Midbrain (tissue), 1 donor: Measurements from ENCODE around the gene PARK7.
A peak's percentile ranks its signal among the peaks of the same experiment; 100 is the strongest.

ENCODE experiments used
- DNase-seq: peaks from one replicate; lab custom pipeline; 2025; lab: John Stamatoyannopoulos, UW

The PARK7 gene

DNA sequence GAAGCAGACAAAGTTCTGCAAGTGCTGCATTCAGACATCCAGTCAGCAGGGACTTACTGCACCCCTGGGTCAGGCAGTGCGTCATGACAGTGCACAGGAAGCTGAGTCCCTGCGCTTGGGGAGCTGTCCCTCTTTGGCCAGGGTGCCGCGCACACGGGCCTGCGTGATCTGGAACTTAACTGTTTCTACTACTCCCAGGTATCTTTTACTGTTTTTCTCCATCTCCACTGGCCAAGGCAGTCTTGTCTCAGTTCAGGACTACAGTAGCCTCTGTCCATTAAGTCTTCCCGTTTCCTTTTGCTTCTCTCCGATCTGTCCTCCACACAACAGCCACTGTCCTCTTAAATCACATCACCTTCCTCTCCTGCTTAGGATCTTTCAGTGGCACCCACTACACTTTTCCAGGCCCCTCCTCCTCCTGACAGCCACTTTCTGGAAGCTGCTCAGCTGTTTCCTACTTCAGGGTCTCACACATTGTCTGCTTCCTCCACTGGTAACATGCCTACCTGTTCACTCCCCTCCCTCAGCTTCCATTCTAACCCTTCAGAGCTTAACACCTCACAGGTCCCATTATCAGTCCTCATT is 48.7 kb downstream of the PARK7 start:
- DNase-seq, result no peak

DNA sequence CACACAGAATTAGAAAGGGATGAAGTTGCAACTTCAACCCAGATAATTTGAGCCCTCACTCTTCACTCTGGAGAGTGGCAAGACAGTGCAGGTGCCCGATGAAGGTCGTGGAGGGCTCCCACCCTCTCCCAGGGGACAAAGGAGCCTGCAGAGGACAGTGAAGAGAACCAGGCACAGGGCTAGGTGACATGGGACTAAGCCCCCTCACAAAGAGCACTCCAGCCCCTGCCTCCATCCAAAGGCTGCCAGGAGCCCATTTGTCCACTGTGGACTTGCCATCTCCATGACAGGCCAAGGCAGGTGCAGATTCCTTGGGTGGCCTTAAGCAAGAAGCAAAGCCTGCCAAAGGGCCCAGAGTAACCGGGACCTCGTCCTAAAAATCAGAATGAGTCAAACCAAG is 49.5 kb downstream of the PARK7 start:
- no peak for DNase-seq

GRCh38 chr1:8011923-8012858 is 50.7 kb downstream of the PARK7 start:
- DNase-seq, result no peak

- DNase-seq, result no peak
These were observed 51.4 kb downstream of the PARK7 start for GRCh38 chr1:8012955-8013354.

DNA sequence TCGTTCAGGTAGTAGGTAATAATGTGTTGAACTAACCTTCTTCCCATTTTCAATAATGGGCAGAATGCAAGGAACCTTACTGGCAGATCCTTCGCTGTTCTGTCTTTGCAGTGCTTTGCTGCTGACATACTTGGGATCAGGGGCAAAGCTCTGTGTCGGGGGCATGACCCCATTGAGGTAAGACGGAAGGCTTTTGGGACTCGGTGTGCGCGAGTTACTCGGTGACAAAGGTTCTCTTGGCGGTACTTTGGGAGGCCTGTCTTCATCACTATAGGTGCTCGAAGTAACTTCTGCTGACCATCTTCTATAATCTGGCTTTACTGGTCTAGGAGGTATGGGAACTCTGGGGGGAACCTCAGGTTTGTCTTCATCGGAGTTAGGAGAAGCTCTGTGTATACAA is 51.9 kb downstream of the PARK7 start:
- no peak for DNase-seq

DNA sequence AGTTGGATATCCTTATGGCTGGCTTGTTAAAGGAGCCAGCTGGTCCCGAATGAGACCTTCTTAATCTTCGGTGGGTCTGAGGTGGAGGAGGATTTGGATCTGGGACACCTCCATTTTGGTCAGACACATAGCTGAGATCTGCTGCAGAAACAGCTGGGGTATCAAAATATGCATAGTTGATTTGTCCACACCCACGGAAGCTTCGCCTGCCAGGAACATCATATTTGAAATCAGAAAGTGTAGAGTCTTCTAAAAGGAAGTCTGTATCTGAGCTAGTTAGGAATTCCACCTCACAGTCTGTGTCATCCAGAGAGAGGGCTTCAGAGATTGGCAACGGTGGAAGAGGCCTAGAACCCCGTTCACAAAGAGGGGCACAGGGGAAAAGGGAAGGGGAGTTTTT is 52.3 kb downstream of the PARK7 start:
- DNase-seq, result no peak

GRCh38 chr1:8014381-8014988 is 53.0 kb downstream of the PARK7 start:
- DNase-seq, result no peak

DNA sequence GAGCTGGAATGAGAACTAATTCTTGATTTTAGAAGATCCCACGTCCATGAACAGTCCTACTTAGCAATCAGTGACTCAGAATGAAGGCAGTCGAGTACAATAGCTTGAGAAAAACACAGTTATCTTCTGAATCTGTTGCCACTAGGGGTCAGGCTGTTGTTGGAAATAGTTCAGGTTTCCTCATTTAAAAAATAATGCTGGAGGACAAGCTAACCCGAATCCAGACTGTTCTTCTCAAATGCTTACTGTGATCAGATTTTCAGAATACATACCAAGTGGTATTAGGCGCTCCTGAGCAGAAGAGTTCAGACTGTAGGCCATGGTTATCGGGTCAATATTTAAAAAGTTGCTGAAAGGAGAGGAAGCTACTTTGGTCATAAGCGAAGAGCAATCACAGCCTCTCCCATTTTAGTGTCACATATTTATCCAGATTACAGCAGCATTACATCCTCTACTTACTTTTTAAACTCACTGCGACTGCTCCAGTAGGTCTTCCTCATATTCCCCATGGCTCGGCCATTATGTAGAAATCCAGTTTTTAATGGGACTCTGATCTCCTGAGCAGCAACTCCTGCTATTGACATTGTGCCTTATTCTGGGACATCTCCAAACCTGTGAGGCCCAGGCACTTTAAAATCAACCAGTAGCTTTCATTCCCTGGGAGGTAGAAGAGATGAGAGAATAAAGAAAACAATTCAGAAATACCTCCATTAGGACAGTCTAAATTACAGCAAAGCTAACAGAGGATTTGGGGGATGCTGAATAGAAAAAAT is 53.7 kb downstream of the PARK7 start:
- peak; percentile 87 for DNase-seq

- DNase-seq, result peak; percentile 48
These were observed 54.3 kb downstream of the PARK7 start for GRCh38 chr1:8015809-8016165.

GRCh38 chr1:8016210-8016894 is 54.8 kb downstream of the PARK7 start:
- DNase-seq, result no peak

DNA sequence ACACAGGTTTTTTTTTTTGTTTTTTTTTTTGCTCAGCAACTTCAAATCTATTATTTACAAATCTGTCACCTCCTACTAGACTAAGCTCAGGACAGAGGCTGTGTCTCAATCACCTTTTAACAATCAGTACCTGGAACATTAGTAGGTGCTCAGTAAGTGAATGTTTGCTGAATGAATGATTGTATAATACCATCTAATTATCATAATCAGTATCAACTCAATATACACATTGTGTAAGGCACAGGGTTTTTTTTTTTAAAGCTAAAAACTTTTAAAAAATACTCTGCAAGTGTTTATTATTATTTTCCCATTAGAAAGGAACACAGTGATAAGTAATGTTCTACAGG is 55.4 kb downstream of the PARK7 start:
- DNase-seq, result no peak

DNA sequence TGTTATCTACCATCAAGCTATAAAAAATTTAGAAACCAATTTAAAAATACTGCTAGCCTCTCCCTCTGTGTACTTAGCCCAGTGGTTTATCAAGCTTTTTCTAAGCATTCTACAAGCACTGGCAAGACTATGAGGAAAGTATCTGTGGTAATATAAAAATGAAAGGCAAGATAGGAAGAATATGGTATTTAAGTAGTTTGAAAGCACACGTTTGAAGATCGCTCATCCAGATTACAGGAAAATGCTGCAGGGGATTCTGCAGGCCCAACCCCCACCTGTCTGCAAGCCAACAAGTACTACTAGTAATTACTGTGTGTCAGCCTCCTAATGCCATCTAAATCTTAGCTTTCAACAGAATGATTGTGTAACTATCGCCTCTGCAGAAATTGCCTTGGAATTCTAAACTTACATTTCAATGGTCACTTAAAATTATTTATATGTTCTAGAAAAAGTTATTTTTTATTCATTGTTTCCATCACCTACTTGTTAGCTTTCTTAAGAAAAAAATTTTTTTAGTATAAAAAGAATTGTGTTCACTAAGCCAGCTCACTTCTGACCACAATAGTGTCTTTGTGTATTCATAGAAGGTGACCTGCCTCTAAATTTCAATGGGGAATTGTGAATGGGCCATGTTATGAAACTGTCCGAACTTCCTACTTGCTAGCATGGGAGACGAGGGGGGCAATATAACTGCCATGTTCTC is 56.1 kb downstream of the PARK7 start:
- peak; percentile 62 for DNase-seq

DNA sequence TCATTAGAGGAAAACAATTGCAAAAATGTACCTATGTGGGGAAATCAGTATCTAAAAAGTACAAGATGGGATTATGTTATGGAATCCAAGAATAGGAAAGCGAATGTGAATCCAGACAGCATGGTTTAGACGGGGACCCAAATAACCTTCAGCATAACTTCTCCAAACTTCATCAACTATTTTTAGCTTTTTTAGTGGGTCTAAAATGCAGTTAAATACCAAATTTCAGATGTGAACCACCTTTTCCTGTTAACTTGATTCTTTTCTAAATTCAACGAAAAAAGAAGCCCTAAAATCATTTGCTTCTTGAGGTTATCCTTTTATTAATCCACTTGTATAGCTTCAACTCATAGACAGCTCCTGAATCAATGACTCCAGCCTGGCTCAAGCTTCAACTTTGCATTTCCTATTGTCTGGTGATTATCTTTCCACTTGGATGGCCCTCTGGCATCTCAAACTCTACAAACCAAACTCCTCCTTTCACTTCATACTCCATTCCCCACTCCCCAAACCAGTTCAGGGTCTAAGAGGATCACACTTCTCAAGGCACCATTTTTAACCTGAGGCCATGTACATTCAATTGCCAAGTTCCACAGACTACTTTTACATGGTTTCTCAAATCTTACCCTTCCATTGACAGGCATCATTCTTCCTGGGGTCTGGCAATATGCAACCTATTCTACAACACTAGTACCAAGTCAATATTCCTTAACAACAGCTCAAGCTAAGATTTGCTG is 57.1 kb downstream of the PARK7 start:
- DNase-seq, result no peak

DNA sequence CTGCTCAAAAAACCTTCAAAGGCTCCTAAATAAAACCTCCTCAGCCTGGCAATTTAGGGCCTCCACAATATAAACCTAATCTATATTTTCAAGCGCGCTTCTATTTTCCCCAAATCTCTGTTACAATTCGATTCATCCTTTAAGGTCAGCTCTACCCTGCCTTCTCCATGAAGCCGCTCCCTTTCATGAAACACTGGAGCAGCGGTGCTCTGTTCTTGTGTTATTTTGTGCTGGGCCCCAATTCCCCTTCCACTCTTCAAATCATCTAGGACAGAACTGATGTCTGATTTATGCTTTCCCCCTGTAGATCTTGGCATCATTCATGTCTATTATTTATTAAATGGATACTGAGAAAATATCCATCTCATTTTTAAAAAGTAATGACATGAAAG is 57.7 kb downstream of the PARK7 start:
- DNase-seq, result no peak

- DNase-seq, result no peak
These were observed 58.5 kb downstream of the PARK7 start for GRCh38 chr1:8020032-8020431.

DNA sequence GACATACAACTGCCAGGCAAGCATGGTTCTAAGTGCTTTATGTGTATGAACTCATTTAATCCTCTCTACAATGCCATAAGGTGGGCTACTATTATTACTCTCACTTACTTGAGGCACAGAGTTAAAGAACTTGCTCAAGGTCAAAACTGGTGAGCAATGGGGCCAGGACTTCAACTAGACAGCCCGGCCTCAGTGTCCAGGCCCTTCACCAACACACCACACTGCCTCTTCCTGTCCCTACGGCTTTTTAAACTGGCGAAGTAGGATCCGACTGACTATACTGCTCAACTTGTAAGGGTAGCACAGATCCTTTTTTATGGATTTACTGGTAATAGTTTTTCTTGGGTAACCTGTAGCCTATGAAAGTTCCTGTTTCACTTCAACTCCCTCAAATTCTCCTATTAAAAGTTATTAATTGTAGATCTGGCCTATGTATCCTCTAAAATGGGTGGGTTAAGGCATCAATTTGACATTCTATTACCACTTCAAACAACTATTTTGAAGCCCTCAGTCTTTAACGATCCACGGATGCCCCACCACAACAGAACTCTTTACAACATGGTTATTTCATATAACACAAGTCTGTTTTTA is 60.3 kb downstream of the PARK7 start:
- DNase-seq, result no peak

GRCh38 chr1:8022395-8023286 is 61.1 kb downstream of the PARK7 start:
- no peak for DNase-seq

GRCh38 chr1:8023287-8023994 is 61.9 kb downstream of the PARK7 start:
- DNase-seq, result no peak

DNA sequence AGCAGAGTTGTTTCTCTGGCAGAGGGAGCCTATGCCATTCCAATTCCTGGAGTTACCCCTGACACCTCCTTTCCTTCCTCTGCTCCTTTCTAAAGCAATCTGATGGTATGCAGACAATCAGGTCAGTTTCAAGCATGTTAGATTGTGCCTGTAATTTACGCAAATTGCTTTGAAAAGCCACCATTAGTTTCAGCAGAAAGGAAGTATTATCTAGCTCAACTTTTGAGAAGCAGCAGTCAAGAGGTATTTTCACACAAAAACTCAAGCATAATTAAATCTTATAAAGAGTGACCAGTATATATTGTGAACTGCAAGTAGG is 62.4 kb downstream of the PARK7 start:
- DNase-seq, result no peak
